ENCODE data around the gene KIAA0930. TPM values are rescaled to one million over a fixed set of nuclear protein-coding genes. Genes with fewer than 3 reads are reported as not detected.

The KIAA0930 gene
- total and polyA plus RNA-seq, 10 donors, result 32.6 to 93.1 (median 58.1) TPM

DNA sequence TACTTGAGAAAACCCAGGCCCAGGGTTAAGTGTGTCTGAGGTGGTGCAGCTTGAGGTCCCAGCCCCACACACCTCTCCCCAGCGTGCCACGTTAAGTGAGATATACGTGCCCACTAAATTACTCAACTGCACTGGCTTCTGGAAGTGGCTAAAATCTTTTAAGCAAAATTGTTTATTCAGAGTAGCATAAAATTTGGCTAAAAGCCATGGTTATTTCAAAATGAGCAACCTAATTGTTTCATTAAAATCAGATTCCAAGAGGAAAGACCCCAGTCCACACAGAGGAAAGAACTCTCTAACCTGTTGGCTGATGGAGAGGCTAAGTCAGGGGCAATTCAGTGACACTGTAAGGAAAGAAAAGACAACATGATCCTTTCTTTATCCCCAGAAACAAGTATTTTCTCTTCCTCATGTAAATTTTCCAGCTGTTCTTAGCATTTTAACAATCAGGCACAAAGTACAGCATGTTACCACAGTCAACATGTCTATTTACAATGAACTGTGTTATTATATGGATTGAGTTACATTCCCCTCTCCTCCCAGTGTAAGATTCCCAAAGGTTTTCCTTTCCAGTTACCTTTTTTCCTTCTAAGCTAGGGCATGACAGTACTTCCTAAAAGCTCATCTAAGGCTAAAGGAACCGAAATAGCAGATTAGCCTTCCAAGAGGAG lies 50.4 kb downstream of the KIAA0930 start:
- no peak for DNase-seq
- Histone ChIP-seq H3K27ac (no peak overlapping the region), H3K4me1 (peaks cover 0 to 15% (median 3%) of the 10 kb centered on the region in 6 donors), H3K9me3 (no peaks in the 10 kb centered on the region), H3K27me3 (replicated peaks in 1 of 7) (no peaks in the 10 kb centered on the region), H3K4me3 (no peak overlapping the region), H3K36me3 (peaks cover 0 to 86% (median 16%) of the 10 kb centered on the region in 6 donors)
- WGBS, 5 donors, result 70 to 92% (median 80%) methylated on average over 4 of the region's 4 CpGs
- intact Hi-C loops (cut with DNase I; ENCODE audit: low total_unique reads), result no loop called here
- TF ChIP-seq POLR2A (IDR thresholded peaks at IDR 0.05) (no peak), POLR2AphosphoS5 (IDR thresholded peaks at IDR 0.05) (no peak)
- TF ChIP-seq, protein P1, sequence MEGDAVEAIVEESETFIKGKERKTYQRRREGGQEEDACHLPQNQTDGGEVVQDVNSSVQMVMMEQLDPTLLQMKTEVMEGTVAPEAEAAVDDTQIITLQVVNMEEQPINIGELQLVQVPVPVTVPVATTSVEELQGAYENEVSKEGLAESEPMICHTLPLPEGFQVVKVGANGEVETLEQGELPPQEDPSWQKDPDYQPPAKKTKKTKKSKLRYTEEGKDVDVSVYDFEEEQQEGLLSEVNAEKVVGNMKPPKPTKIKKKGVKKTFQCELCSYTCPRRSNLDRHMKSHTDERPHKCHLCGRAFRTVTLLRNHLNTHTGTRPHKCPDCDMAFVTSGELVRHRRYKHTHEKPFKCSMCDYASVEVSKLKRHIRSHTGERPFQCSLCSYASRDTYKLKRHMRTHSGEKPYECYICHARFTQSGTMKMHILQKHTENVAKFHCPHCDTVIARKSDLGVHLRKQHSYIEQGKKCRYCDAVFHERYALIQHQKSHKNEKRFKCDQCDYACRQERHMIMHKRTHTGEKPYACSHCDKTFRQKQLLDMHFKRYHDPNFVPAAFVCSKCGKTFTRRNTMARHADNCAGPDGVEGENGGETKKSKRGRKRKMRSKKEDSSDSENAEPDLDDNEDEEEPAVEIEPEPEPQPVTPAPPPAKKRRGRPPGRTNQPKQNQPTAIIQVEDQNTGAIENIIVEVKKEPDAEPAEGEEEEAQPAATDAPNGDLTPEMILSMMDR (IDR thresholded peaks at IDR 0.05 in 8 of 11, conservative IDR thresholded peaks at IDR 0.05 in 3 of 11), result no peak

DNA sequence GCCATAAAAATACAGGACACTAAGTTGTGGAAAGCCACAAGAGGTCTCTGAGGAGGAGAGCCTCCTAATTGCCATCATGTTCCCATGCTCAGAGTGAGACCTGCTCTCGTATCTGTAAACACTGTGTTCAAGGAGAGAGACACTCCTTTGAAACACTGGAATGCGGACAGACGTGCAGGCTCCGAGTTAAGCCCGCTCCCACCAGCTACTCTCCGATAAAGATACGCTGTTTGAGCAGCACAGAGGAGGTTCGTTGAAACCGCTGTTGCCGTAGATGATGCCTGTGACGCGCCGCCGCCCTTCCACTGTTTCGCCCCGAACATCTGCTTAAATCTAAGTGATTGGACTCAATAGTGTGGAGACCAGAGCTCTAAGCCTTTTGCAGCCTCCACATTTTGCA lies 51.9 kb downstream of the KIAA0930 start:
- H3K4me1 ChIP-seq, result peaks cover 0 to 15% (median 3%) of the 10 kb centered on the region in 6 donors
- no peak overlapping the region for H3K4me3 ChIP-seq
- DNase-seq, result peak; percentile 27
- WGBS, 5 donors, result 89 to 94% (median 91%) methylated on average over 16 of the region's 16 CpGs
- peaks cover 0 to 89% (median 30%) of the 10 kb centered on the region in 6 donors for H3K36me3 ChIP-seq
- H3K27ac ChIP-seq, result no peak overlapping the region
- TF ChIP-seq POLR2A (IDR thresholded peaks at IDR 0.05) (no peak), POLR2AphosphoS5 (IDR thresholded peaks at IDR 0.05) (peak in 2 of 3 donors; percentile 39 to 46)
- TF ChIP-seq, protein P1 (IDR thresholded peaks at IDR 0.05 in 8 of 11, conservative IDR thresholded peaks at IDR 0.05 in 3 of 11), result no peak
- H3K9me3 ChIP-seq, result no peaks in the 10 kb centered on the region
- no peaks in the 10 kb centered on the region for H3K27me3 ChIP-seq (replicated peaks in 1 of 7)
- intact Hi-C loops (cut with DNase I; ENCODE audit: low total_unique reads), result no loop called here

- DNase-seq, result no peak
- H3K9me3 ChIP-seq, result no peaks in the 10 kb centered on the region
- H3K27me3 ChIP-seq (replicated peaks in 1 of 7), result no peaks in the 10 kb centered on the region
- peaks cover 0 to 96% (median 39%) of the 10 kb centered on the region in 6 donors for H3K36me3 ChIP-seq
- no peak overlapping the region for H3K27ac ChIP-seq
- TF ChIP-seq POLR2A (IDR thresholded peaks at IDR 0.05), result no peak
- no peak for TF ChIP-seq POLR2AphosphoS5 (IDR thresholded peaks at IDR 0.05)
- TF ChIP-seq, protein P1 (IDR thresholded peaks at IDR 0.05 in 8 of 11, conservative IDR thresholded peaks at IDR 0.05 in 3 of 11), result no peak
- 56 to 80% (median 65%) methylated on average over 4 of the region's 4 CpGs for WGBS, 5 donors
- H3K4me1 ChIP-seq, result peaks cover 0 to 11% (median under 1%) of the 10 kb centered on the region in 6 donors
- H3K4me3 ChIP-seq, result no peak overlapping the region
- intact Hi-C loops (cut with DNase I; ENCODE audit: low total_unique reads), result no loop called here
Observed at GRCh38 chr22:45187891-45188290, 52.8 kb downstream of the KIAA0930 start.

DNA sequence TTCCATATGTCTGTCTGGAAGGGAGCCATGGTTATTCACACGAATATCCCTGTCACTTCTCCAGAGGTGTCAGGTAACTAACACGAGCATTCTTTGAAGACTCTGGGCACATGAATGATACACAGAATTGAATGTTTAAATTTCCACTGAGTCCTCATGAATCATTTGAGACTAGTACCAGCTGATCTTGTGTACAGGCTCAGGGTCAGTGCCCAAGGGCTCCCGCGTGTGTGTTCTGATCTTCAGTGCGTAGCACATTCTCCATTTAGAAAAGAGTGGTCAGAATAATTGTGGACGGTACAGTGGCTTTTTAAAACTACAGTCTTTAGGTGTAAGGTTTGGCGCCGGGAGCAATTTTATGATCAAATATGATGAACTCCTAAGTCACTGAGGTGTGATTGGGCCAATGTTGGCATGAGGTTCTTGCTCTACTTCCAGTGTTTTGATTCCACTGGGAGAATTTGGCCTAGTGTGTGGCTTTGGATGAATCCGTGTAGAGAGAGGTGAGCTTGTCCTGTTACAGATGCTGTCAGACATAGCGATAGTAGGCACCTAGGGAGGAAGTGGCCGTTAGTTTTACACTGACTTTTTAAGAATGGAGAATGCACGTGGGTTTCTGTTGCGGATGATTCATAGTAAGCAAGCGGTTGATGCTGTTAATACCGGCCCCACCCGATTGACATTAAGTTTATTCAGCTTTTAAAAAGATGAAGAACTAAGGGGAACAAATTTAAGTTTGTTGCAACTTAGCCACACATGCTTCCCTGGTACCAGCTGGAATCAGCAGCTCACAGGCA lies 54.8 kb downstream of the KIAA0930 start:
- Histone ChIP-seq H3K27me3 (replicated peaks in 1 of 7) (no peaks in the 10 kb centered on the region), H3K36me3 (peaks cover 0 to 97% (median 55%) of the 10 kb centered on the region in 6 donors), H3K4me3 (no peak overlapping the region), H3K9me3 (no peaks in the 10 kb centered on the region), H3K27ac (no peak overlapping the region), H3K4me1 (peaks cover 0 to 21% (median 2%) of the 10 kb centered on the region in 6 donors)
- TF ChIP-seq, protein P1 (IDR thresholded peaks at IDR 0.05 in 8 of 11, conservative IDR thresholded peaks at IDR 0.05 in 3 of 11), result no peak
- TF ChIP-seq POLR2AphosphoS5 (IDR thresholded peaks at IDR 0.05) (no peak), POLR2A (IDR thresholded peaks at IDR 0.05) (no peak)
- 73 to 88% (median 83%) methylated on average over 16 of the region's 16 CpGs for WGBS, 5 donors
- intact Hi-C loops (cut with DNase I; ENCODE audit: low total_unique reads), result no loop called here
- DNase-seq, result peak; percentile 29

All from spleen (tissue), 11 donors.